22Rv1 (cell line): Measurements from ENCODE around the gene IQGAP1.
"Not testable (repeated sequence)": the region's sequence is repeated elsewhere in the genome, so short reads cannot be mapped to it uniquely, and the experiment has no call there.

Source experiments
- CTCF ChIP-seq: fragments of 450-650 bp; IDR thresholded peaks from 2 replicates; pipeline ENCODE4 v1.5.1; 2017; ENCODE audit warnings: mild to moderate bottlenecking
- ZFX ChIP-seq: fragments of 450-650 bp; IDR thresholded peaks from 2 replicates; pipeline ENCODE4 v1.6.1; 2017; ENCODE audit warnings: antibody characterized with exemption, borderline replicate concordance

- TF ChIP-seq CTCF, ZFX: not testable (repeated sequence)
These were observed 22.3 kb downstream of the IQGAP1 start for GRCh38 chr15:90410316-90410715.
